ENCODE measurements around the gene MED20. TPM values are rescaled to one million over a fixed set of nuclear protein-coding genes. Genes with fewer than 3 reads are reported as not detected.

Gene MED20
- total and polyA plus RNA-seq, 9 donors: 7.2 to 20.0 (median 13.1) TPM

DNA sequence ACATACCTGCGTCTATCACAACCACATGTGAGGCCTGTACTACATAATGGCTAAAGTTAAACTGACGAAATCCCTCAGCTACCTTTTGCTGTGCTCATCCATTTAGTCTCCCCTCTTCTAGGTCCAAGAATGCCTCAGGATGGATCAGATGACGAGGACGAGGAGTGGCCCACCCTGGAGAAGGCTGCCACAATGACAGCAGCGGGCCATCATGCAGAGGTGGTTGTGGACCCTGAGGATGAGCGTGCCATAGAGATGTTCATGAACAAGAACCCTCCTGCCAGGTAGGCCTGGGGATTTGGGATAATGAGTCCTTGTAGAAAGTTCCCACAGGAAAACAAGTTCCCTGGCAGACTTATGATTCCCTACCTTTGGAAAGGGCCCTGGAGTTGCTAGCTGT lies 6.3 kb upstream of the MED20 start:
- intact Hi-C loops (cut with DNase I): loop anchor here in 1 of 4 donors (10.0 kb wide), 1 partner anchor 142 kb away; the partner anchor contains the start of genes PRICKLE4 and TOMM6
- 84 to 90% (median 86%) methylated on average over 6 of the region's 6 CpGs for whole genome bisulfite sequencing, 3 donors
- Histone ChIP-seq H3K27ac (no peak overlapping the region), H3K9me3 (no peaks in the 10 kb centered on the region), H3K36me3 (no peaks in the 10 kb centered on the region), H3K4me3 (no peak overlapping the region), H3K27me3 (no peaks in the 10 kb centered on the region), H3K4me1 (ENCODE audit: insufficient read depth) (peaks cover 2% of the 10 kb centered on the region)
- TF ChIP-seq EP300 (IDR thresholded peaks at IDR 0.05) (no peak), POLR2A (IDR thresholded peaks at IDR 0.05) (no peak), CTCF (IDR thresholded peaks at IDR 0.05) (no peak)
- no peak for DNase-seq

GRCh38 chr6:41922154-41922553 lies 1.2 kb upstream of the MED20 start:
- Histone ChIP-seq H3K4me3 (peak overlapping the region; percentile 78), H3K9me3 (no peaks in the 10 kb centered on the region), H3K27ac (no peak overlapping the region), H3K27me3 (no peaks in the 10 kb centered on the region), H3K4me1 (ENCODE audit: insufficient read depth) (peaks cover 5% of the 10 kb centered on the region), H3K36me3 (no peaks in the 10 kb centered on the region)
- intact Hi-C loops (cut with DNase I): loop anchor here in 2 of 4 donors (5.0 to 10.0 kb wide), 2 partner anchors 135 to 137 kb away; partner anchors contain the start of genes TOMM6 (in 2 of the 2) and PRICKLE4 (in 1 of the 2)
- no peak for TF ChIP-seq CTCF (IDR thresholded peaks at IDR 0.05)
- no peak for TF ChIP-seq EP300 (IDR thresholded peaks at IDR 0.05)
- no peak for DNase-seq
- WGBS, 3 donors: 1 to 2% (median 2%) methylated on average over 7 of the region's 7 CpGs

DNA sequence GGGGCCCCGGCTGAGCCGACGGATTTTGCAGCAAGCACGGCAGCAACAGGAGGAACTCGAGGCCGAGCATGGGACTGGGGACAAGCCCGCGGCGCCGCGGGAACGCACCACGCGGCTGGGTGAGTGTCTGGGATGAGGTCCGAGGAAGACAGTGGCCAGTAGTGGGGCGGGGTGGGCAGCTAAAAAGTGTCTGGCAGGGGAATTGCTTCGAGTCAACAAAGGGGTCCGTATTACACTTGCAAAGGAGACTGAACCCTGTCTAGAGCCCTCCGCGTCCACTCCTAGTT lies 716 bp upstream of the MED20 start:
- Histone ChIP-seq H3K4me3 (peak overlapping the region; percentile 78), H3K27ac (peak overlapping the region; percentile 90 to 97), H3K27me3 (no peaks in the 10 kb centered on the region), H3K36me3 (no peaks in the 10 kb centered on the region), H3K4me1 (ENCODE audit: insufficient read depth) (peaks cover 5% of the 10 kb centered on the region), H3K9me3 (no peaks in the 10 kb centered on the region)
- DNase-seq: no peak
- intact Hi-C loops (cut with DNase I): loop anchor here in 2 of 4 donors (5.0 to 10.0 kb wide), 2 partner anchors 134 to 137 kb away; partner anchors contain the start of genes TOMM6 (in 2 of the 2) and PRICKLE4 (in 1 of the 2)
- 0 to 1% (median 0%) methylated on average over 20 of the region's 20 CpGs for WGBS, 3 donors
- TF ChIP-seq EP300 (IDR thresholded peaks at IDR 0.05) (no peak), CTCF (IDR thresholded peaks at IDR 0.05) (no peak), POLR2A (IDR thresholded peaks at IDR 0.05) (no peak)

GRCh38 chr6:41917528-41917927 lies 3.4 kb downstream of the MED20 start:
- TF ChIP-seq POLR2A (IDR thresholded peaks at IDR 0.05): no peak
- TF ChIP-seq CTCF (IDR thresholded peaks at IDR 0.05): no peak
- no peak for TF ChIP-seq EP300 (IDR thresholded peaks at IDR 0.05)
- intact Hi-C loops (cut with DNase I): loop anchor here in 1 of 4 donors (10.0 kb wide), 1 partner anchor 1227 kb away; no protein-coding TSS in a partner anchor
- DNase-seq: no peak
- no peak overlapping the region for H3K27ac ChIP-seq
- H3K36me3 ChIP-seq: no peaks in the 10 kb centered on the region
- peaks cover 5% of the 10 kb centered on the region for H3K4me1 ChIP-seq (ENCODE audit: insufficient read depth)
- H3K9me3 ChIP-seq: no peaks in the 10 kb centered on the region
- WGBS, 3 donors: 38 to 52% (median 49%) methylated on average over 4 of the region's 4 CpGs
- H3K4me3 ChIP-seq: no peak overlapping the region
- H3K27me3 ChIP-seq: no peaks in the 10 kb centered on the region
